Caco-2 (cell line): ENCODE results near the gene ABL2. TPM values are rescaled to one million over a fixed set of nuclear protein-coding genes. Genes with fewer than 3 reads are reported as not detected.

Experiments used
- BruUV-seq: library from RNA; stranded (reverse); fragments of 400-500 nt; replicated peaks from 2 replicates; lab custom pipeline; 2021; lab: Mats Ljungman, UMichigan
- CTCF ChIA-PET: fragments of 300-600 bp; sonication (Branson Sonifier 250); formaldehyde crosslinking; loops from one replicate; lab custom pipeline; 2022; ENCODE audit warnings: antibody characterized with exemption; lab: Charles Lee
- POLR2A ChIA-PET: fragments of 300-600 bp; sonication (Branson Sonifier 250); formaldehyde crosslinking; loops from one replicate; lab custom pipeline; 2022; ENCODE audit warnings: antibody characterized with exemption; lab: Charles Lee
- DNase-seq, 2 experiments: peaks; one replicate each; pipeline versions ENCODE4 v3.0.0 to v3.0.0-alpha.2; 2020 to 2022
- H3K27me3 ChIP-seq: replicated peaks from 2 replicates; pipeline ENCODE4 v1.6.0; 2011; ENCODE audit warnings: low read length; ENCODE audit not compliant: control insufficient read depth, insufficient read depth
- H3K36me3 ChIP-seq: 2 replicates; pipeline ENCODE4 v1.5.1; 2011; ENCODE audit warnings: low read length; ENCODE audit not compliant: control insufficient read depth, insufficient read depth
- H3K4me1 ChIP-seq: fragments of 250-450 bp; sonication (Bioruptor Pico); 2 replicates; pipeline ENCODE4 v1.5.1; 2020; ENCODE audit warnings: mild to moderate bottlenecking
- H3K4me3 ChIP-seq: 2 replicates; pipeline ENCODE4 v1.5.1; 2011; ENCODE audit warnings: low read depth, mild to moderate bottlenecking, control low read depth, low read length
- H3K9me3 ChIP-seq: fragments of 250-450 bp; sonication (Bioruptor Pico); 2 replicates; pipeline ENCODE4 v1.5.1; 2020; ENCODE audit warnings: mild to moderate bottlenecking, moderate library complexity
- H3K27ac Mint-ChIP-seq: one replicate; pipeline ENCODE4 v1.8.0; 2022; ENCODE audit warnings: mixed read lengths; ENCODE audit not compliant: unreplicated experiment
- H3K27me3 Mint-ChIP-seq: one replicate; pipeline ENCODE4 v1.8.0; 2022; ENCODE audit warnings: mixed read lengths; ENCODE audit not compliant: insufficient read depth, unreplicated experiment
- H3K36me3 Mint-ChIP-seq: one replicate; pipeline ENCODE4 v1.8.0; 2022; ENCODE audit warnings: mild to moderate bottlenecking, mixed read lengths; ENCODE audit not compliant: insufficient read depth, unreplicated experiment
- H3K4me1 Mint-ChIP-seq: one replicate; pipeline ENCODE4 v1.8.0; 2022; ENCODE audit warnings: low read depth, mixed read lengths; ENCODE audit not compliant: unreplicated experiment
- H3K4me3 Mint-ChIP-seq: one replicate; pipeline ENCODE4 v1.8.0; 2022; ENCODE audit warnings: mild to moderate bottlenecking, moderate library complexity, mixed read lengths; ENCODE audit not compliant: unreplicated experiment
- H3K9me3 Mint-ChIP-seq: one replicate; pipeline ENCODE4 v1.8.0; 2022; ENCODE audit warnings: mixed read lengths; ENCODE audit not compliant: unreplicated experiment
- intact Hi-C: fragments of 100-400 bp; cut with micrococcal nuclease; formaldehyde crosslinking; loops from one replicate; pipeline ENCODE4 v1.10.0; 2022; ENCODE audit not compliant: unreplicated experiment
- total RNA-seq: library from RNA; stranded (reverse); gene quantifications from 2 replicates; pipeline ENCODE4 v1.2.3, GENCODE V29; 2022
- TF ChIP-seq, protein P1 (sequence below), 2 experiments: fragments of 200-600 bp in 1 of 2; IDR thresholded peaks; 1 replicate in 1 of 2; 2 replicates in 1 of 2; pipeline versions ENCODE4 v1.5.1 to v1.8.0; 2011 to 2022; ENCODE audit warnings: antibody characterized with exemption in 1 of 2, control low read depth in 1 of 2, inconsistent platforms in 1 of 2, low read depth in 1 of 2, low read length in 1 of 2, mild to moderate bottlenecking in 1 of 2, moderate library complexity in 1 of 2; ENCODE audit not compliant: insufficient read depth in 1 of 2, severe bottlenecking in 1 of 2, unreplicated experiment in 1 of 2

The ABL2 gene
- total RNA-seq, 1 experiment from 2014 or later: 21.6 TPM

DNA sequence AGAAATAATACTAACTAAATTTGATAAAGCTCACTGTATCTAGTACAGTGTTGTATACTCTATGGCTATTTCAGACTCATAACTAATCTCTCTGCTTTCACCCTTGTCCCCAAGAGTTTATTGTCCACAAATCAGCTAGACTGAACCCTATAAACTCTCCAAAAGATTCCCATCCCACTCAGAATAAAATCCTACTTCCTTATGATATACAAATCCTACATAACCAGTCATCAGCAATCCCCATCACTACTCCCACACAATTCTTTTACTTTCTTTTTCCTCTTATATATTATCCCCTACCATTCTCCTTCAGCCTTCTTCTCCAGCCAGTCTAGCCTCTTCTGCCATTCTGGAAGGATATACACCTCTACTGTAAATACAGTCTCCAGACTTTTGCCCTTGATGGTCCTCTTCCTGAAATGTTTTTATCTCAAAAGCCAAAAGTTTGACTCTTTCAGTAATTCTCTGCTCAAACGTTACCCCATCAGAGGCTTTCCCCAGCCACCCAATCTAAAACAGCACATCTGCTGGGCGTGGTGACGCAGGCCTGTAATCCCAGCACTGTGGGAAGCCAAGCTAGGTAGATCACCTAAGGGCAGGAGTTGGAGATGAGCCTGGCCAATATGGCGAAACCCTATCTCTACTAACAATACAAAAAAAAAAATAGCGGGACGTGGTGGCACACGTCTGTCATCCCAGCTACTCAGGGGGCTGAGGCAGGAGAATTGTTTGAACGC, 41.6 kb downstream of the ABL2 start:
- Histone ChIP-seq H3K4me1 (no peaks in the 10 kb centered on the region), H3K4me3 (no peak overlapping the region), H3K27me3 (no peaks in the 10 kb centered on the region), H3K9me3 (no peaks in the 10 kb centered on the region), H3K36me3 (no peaks in the 10 kb centered on the region)
- TF ChIP-seq, protein P1, sequence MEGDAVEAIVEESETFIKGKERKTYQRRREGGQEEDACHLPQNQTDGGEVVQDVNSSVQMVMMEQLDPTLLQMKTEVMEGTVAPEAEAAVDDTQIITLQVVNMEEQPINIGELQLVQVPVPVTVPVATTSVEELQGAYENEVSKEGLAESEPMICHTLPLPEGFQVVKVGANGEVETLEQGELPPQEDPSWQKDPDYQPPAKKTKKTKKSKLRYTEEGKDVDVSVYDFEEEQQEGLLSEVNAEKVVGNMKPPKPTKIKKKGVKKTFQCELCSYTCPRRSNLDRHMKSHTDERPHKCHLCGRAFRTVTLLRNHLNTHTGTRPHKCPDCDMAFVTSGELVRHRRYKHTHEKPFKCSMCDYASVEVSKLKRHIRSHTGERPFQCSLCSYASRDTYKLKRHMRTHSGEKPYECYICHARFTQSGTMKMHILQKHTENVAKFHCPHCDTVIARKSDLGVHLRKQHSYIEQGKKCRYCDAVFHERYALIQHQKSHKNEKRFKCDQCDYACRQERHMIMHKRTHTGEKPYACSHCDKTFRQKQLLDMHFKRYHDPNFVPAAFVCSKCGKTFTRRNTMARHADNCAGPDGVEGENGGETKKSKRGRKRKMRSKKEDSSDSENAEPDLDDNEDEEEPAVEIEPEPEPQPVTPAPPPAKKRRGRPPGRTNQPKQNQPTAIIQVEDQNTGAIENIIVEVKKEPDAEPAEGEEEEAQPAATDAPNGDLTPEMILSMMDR (IDR thresholded peaks at IDR 0.05; ENCODE audit: insufficient read depth in 1 of 2, low read depth in 1 of 2, low read length in 1 of 2, severe bottlenecking in 1 of 2, unreplicated experiment in 1 of 2): no peak
- DNase-seq: no peak
- H3K4me1 Mint-ChIP-seq: no peaks in the 10 kb centered on the region
- BruUV-seq: no TSS peak
- ChIA-PET CTCF (no interaction called here), POLR2A (no interaction called here)
- H3K36me3 Mint-ChIP-seq: no peaks in the 10 kb centered on the region
- H3K9me3 Mint-ChIP-seq: no peaks in the 10 kb centered on the region
- no peak overlapping the region for H3K27ac Mint-ChIP-seq
- H3K4me3 Mint-ChIP-seq: no peak overlapping the region
- H3K27me3 Mint-ChIP-seq: no peaks in the 10 kb centered on the region
- intact Hi-C loops: no loop called here

DNA sequence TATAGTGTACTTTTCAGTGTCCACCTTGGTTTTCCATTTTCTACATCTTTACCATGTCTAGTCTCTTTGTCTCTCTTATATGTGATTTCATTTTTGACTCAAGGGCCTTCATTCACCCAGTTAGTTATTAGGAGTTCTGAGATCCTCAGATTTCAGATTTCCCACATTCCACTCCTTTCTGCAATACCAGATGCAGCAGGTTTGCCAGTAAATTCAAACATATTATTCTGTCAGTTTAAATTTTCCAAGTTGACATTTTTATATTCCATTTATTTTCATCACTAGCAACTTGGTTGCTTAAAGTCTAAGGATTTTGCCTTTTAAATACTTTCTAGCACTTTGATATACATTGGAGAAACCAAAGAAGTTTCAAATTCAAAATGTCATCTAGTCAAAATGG, 42.4 kb downstream of the ABL2 start:
- Mint-ChIP-seq H3K36me3 (no peaks in the 10 kb centered on the region), H3K27me3 (no peaks in the 10 kb centered on the region), H3K4me3 (no peak overlapping the region), H3K4me1 (peaks cover 3% of the 10 kb centered on the region), H3K27ac (no peak overlapping the region), H3K9me3 (no peaks in the 10 kb centered on the region)
- no peaks in the 10 kb centered on the region for H3K9me3 ChIP-seq
- H3K36me3 ChIP-seq: no peaks in the 10 kb centered on the region
- H3K4me1 ChIP-seq: no peaks in the 10 kb centered on the region
- H3K27me3 ChIP-seq: no peaks in the 10 kb centered on the region
- ChIA-PET CTCF (no interaction called here), POLR2A (no interaction called here)
- no TSS peak for BruUV-seq
- H3K4me3 ChIP-seq: no peak overlapping the region
- intact Hi-C loops: no loop called here
- DNase-seq: no peak
- TF ChIP-seq, protein P1 (IDR thresholded peaks at IDR 0.05; ENCODE audit: insufficient read depth in 1 of 2, low read depth in 1 of 2, low read length in 1 of 2, severe bottlenecking in 1 of 2, unreplicated experiment in 1 of 2): no peak

DNA sequence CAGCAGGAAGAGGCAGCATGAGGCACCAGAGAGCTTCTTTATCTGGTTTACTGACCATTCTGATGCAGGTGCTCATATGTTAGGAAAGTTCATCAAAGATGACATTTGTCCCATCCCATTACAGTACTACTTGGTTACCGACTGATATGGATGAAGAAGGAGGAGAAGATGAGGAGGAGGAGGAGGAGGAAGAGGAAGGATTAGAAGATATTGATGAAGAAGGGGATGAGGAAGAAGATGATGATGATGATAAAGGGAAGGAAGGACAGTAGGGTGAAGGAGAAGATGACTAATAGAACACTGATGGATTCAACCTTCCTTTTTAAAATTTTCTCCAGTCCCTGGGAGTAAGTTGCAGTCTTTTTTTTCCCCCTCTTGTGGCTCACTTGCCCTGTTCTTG, 45.1 kb downstream of the ABL2 start:
- Histone ChIP-seq H3K27me3 (no peaks in the 10 kb centered on the region), H3K36me3 (no peaks in the 10 kb centered on the region), H3K4me1 (no peaks in the 10 kb centered on the region), H3K9me3 (no peaks in the 10 kb centered on the region), H3K4me3 (no peak overlapping the region)
- Mint-ChIP-seq H3K36me3 (no peaks in the 10 kb centered on the region), H3K9me3 (no peaks in the 10 kb centered on the region), H3K4me3 (no peak overlapping the region), H3K27ac (no peak overlapping the region), H3K4me1 (peaks cover 7% of the 10 kb centered on the region), H3K27me3 (no peaks in the 10 kb centered on the region)
- POLR2A ChIA-PET: no interaction called here
- intact Hi-C loops: no loop called here
- TF ChIP-seq, protein P1 (IDR thresholded peaks at IDR 0.05; ENCODE audit: insufficient read depth in 1 of 2, low read depth in 1 of 2, low read length in 1 of 2, severe bottlenecking in 1 of 2, unreplicated experiment in 1 of 2): no peak
- DNase-seq: no peak
- CTCF ChIA-PET: no interaction called here
- no TSS peak for BruUV-seq
